Stomach (tissue), 4 donors: ENCODE results near the gene SDSL.

Experiments
- POLR2A ChIP-seq, 4 donors: fragments of 450-650 bp; IDR thresholded peaks; one replicate each; pipeline ENCODE4 v1.6.1; 2016; ENCODE audit warnings: antibody characterized with exemption in 4 of 4, control low read depth in 2 of 4, mild to moderate bottlenecking in 1 of 4, moderate library complexity in 1 of 4
- POLR2AphosphoS5 ChIP-seq, 3 donors: sonication (generic); formaldehyde crosslinking; IDR thresholded peaks; one replicate each; pipeline ENCODE4 v1.6.1; 2016; ENCODE audit warnings: antibody characterized with exemption in 3 of 3
- TF ChIP-seq, protein P1 (sequence below), 7 experiments: fragments of 450-650 bp in 4 of 7; fragments of 200-600 bp in 3 of 7; sonication (generic) in 3 of 7; IDR thresholded peaks; one replicate each; pipeline ENCODE4 v1.5.1; 2016 to 2019; ENCODE audit warnings: antibody characterized with exemption in 7 of 7, control low read depth in 2 of 7, mild to moderate bottlenecking in 1 of 7

- TF ChIP-seq, protein P1, sequence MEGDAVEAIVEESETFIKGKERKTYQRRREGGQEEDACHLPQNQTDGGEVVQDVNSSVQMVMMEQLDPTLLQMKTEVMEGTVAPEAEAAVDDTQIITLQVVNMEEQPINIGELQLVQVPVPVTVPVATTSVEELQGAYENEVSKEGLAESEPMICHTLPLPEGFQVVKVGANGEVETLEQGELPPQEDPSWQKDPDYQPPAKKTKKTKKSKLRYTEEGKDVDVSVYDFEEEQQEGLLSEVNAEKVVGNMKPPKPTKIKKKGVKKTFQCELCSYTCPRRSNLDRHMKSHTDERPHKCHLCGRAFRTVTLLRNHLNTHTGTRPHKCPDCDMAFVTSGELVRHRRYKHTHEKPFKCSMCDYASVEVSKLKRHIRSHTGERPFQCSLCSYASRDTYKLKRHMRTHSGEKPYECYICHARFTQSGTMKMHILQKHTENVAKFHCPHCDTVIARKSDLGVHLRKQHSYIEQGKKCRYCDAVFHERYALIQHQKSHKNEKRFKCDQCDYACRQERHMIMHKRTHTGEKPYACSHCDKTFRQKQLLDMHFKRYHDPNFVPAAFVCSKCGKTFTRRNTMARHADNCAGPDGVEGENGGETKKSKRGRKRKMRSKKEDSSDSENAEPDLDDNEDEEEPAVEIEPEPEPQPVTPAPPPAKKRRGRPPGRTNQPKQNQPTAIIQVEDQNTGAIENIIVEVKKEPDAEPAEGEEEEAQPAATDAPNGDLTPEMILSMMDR (IDR thresholded peaks at IDR 0.05) = no peak
- TF ChIP-seq POLR2AphosphoS5 (IDR thresholded peaks at IDR 0.05) = no peak
- no peak for TF ChIP-seq POLR2A (IDR thresholded peaks at IDR 0.05)
Observed at GRCh38 chr12:113445544-113446171, 23.5 kb downstream of the SDSL start.
